ENCODE data around the gene NKX2-3.

Gene NKX2-3

GRCh38 chr10:99532687-99533495 is at the start of gene NKX2-3:
Gene NKX2-3, plus strand, starts transcription at chr10:99532942. Its CDS starts 190 bp downstream, at chr10:99533132.
- DNase-seq (ENCODE audit: low read depth): no peak

DNA sequence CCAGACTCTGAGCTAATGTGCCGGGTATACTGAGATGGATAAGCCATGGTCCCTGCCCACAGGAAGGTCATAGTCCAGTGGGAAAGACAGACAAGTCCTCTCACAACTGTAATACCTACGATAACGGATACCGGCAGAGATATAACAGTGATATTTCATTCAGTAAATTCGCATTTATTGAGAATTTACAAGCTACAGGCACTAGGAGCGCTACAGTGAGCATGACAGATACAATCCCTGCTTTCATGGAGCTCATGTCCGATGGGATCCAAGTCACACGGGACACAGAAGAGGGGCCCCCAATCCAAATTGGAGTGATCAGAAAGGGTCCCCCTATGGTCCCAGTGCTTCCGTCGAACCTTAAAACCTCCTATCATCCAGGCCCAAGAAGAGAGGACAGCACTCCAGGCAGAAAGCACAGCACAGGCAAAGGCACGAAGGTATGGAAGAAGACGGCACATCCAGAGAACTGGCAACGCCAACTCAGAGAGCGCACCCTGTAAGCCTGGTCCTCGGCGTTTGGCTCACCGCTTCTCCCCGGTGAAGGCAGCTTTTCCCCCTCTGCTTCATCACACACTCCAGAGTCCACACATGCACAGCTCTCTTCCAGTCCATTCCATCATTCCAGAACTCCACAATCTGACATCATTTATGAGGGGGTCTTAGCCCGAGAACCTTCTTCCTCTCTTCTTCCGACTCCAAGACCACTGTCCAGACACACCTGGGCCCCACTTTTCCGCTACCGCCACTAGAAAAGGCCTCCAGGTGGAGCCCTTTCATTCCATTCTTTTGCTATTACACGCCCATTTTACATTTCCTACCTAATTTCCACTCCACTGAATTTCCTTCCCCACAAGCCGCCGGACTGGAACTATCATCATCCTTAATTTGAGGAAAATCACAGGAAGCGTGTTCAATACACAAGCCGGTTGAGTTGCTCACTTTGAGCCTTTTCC is 47.8 kb upstream of the NKX2-3 start:
- DNase-seq (ENCODE audit: low read depth): no peak

DNA sequence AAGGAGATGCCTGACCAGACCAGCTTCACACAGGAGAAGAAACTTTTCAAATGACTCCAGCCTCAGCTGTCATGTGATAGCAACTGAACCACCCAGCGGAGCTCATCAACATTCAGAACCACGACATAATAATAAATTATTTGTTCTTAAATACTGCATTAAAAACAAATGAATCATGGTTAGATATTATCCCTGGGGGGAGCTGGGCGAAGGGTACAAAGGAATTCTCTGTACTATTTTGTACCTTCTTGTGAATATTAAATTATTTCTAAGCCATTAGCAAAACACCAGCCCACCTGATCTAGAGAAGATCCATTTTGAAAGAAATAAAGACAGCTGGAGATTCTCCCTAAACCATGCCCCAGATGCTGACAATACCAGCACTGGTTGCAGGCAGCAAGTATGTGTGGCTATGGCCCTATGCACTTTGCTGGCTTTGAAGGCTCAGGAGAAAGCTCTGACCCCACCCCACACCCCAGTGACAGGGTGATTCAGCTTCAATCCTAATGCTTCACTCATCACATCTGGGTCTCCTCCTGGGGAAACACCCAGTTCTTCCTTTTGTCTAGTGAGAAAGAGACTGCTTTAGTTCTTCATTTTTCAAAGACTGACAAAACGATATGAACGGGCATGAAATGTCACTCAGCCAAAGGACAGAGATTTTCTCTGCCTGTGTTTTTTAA is 45.5 kb upstream of the NKX2-3 start:
- DNase-seq (ENCODE audit: low read depth): no peak

GRCh38 chr10:99489271-99489670 is 43.5 kb upstream of the NKX2-3 start:
- DNase-seq (ENCODE audit: low read depth): no peak

DNA sequence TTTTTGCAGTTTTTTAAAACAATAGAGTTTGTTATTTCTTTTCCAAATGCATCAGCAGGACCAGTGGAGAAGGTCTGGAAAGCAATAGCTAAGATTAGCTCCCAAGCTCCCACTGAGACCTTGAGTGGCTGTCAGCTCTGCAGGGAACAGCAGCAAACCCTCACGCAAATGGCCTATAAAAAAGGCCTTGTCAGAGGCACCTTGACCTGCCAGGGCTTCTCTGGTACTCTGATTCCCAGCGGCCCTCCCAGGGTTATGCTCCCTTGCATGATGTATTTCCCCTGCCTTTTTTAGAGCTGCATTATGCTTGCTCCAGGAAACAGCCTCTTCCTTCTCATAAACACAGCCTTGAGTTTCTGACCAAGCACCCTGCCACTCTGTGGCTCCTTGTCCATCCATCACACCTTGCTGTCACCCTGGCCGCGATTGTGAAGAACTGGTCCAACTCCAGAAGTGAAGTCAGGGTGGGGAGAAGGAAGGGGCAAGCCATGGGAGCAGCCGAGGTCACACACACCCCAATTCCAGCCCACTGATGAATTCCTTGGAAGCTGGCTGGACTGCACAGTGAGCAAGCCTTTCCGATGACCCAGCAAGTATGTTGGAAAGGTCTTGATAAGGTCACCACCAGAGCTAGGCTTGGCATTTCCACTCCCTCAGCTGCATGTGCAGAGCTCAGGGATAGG is 35.3 kb upstream of the NKX2-3 start:
- no peak for DNase-seq (ENCODE audit: low read depth)

DNA sequence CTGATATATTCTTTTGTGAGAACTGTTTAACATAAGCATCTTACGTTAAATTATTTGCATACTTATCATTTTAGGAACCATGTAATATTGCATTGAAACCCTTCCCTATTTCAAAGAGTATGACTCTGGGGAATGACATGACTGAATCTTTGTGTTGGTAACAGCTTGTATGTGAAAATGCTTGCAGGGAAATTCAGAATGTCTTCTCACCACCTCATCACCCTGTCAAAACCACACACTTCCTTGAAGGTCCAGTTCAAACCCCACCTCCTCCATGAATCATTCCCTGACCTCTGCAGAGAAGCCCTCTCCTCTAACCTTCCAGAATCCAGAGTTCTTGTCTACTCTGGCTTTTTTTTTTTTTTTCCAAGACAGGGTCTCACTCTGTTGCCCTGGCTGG is 26.3 kb upstream of the NKX2-3 start:
- DNase-seq (ENCODE audit: low read depth): no peak

DNA sequence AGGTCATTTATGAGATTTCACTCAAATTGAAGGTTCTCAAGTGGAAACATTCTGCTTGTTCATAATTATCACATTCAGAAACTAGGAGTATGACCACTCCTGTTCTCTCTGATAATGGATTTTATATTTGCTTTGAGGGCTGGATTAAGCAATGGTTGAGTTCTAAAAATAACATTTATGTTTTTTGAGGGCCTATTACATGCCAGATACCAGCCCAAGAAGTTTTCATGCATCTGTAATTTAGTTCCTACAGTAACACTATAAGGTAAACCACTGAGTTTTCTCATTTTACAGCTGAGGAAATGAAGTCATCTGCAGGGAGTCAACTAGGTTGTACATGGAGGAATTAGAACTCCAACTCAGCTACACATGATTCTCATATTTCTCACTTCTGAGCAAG is 25.5 kb upstream of the NKX2-3 start:
- DNase-seq (ENCODE audit: low read depth): no peak

DNA sequence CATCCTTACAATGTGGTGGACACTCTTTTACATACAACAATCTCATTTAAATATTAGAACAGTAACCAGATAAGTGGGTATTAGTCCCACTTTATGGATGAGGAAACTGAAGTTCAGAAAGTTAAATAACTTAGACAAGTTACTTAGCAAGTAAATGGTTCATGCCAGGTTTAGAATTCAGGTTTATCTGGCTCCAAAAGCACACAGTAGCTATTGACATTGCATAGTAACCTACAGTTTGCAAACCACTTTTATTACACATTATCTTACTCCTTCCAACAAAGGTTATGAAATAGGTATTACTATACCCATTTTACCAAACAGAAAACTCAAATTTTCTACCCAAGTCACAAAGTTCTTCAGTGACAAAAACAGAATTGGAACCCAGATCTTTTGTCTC is 19.7 kb upstream of the NKX2-3 start:
- DNase-seq (ENCODE audit: low read depth): no peak

- DNase-seq (ENCODE audit: low read depth): no peak
Observed at GRCh38 chr10:99519690-99520039, 13.1 kb upstream of the NKX2-3 start.

DNA sequence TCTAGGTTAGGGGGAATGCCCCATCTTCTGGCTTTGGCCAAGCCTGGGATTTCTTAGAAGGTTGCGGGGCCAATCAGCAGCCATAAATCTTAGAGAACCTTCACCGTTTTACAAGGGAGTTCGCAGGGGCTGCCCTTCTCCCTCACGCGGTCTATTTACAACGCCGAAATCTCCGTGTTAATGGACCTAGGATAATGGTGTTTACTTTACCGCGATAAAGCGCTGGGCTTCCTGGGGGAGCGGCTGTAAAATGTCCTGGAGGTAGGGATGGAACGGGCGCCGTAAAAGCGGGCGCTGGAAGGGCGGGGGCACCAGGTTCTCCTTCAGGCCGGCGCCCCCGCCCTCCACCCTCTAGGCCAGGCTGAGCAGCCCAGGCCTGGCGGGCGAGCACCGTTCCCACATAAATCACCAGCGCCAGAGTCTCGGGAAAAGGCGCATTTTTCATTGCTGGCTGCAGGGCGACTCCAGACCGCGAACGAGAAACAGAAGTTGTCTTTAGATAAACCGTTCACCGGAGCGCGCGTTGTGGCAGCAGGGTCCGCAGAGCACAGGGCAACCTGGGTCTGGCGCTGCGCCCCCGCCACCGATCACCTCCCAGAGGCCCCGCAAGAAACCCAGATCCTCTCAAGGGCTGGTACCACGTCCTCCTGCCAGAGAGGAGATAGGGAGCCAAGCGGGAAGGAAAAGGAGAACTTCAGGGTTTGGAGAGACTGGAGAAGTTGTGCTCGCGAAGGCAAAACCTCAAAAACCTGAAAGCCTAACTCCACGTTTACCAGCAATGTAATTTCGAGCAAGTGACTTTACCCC is 12.5 kb upstream of the NKX2-3 start:
- no peak for DNase-seq (ENCODE audit: low read depth)

DNA sequence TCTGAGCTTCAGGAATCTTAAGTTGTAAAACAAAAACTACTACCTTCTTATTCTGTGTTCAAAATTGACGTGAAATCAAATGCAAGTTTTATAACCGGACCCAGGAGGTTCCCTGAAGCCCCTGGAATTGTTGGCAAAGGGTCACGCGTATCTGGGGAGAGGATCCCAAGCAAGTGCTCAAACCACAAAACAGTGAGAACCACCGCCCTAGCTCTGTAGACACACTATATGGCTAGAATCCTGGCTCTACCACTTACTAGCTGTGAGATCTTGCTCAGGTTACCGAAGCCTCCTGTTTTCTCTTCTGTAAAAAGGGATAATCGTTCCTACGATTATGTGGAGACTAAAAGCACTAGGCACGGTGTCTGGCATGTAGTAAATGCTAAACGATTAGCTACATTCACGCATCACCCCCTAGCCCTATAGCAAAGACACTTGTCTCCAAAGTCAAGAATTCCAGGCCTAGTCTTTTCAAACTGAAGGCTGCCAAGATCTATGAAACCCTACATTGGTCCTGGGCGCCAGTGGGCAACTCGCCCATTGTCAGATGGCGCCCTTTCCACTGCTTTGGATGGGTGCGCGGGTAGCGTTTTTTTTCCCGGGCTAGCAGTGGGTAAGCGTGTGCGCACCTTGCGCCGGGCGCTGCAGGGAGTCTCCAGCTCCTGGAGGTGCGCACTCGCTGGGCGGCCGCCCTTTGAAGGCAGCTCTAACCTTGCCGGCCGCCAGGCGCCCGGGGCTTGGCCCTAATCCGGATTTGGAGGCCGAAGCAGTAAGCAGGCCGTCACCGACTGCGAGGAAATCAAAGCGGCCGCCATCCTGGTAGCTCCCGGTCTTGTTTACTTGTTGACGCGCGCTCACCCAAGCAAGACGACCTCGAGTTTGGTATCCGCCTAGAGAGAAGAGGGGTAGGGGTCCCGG is 11.6 kb upstream of the NKX2-3 start:
- DNase-seq (ENCODE audit: low read depth): no peak

GRCh38 chr10:99521765-99522469 is 10.8 kb upstream of the NKX2-3 start:
- no peak for DNase-seq (ENCODE audit: low read depth)

DNA sequence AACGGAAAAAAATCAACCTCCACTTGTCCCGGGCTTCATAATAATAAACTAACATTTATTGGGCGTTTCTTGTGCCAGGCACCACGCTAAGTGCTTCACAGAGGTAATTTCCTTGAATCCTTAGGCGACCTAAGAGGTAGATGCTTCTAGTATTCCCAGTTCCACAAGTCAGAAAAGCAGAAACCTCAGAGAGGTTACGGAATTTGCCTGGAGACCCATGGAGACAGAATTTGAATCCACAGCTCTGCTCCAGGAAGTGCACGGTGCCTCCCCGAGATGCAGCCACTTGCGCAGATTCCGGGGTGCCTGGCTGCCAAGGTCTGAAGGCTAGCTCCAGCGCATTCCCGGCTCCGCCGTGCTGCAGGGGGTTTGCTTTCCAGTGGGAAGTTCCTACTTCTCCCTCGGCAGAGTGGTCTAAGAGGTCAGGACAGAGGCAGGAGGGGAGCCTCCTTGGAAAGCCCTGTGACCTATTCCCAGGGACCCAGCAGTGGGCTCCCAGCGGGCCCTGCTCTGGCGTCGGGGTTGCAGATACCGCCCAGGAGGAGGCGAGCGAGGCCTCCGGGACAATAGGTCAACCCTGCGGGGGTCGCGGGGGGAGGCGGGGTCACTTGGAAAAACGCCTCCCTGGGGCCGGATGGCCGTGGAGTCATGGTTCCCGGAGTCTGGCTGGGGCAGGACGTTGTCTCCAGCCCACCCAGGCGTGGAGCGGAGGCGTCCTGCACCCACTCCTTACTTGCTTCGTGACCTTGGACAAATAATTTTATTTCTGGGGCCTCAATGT is 10.1 kb upstream of the NKX2-3 start:
- DNase-seq (ENCODE audit: low read depth): no peak

GRCh38 chr10:99523251-99523773 is 9.4 kb upstream of the NKX2-3 start:
- DNase-seq (ENCODE audit: low read depth): no peak

DNA sequence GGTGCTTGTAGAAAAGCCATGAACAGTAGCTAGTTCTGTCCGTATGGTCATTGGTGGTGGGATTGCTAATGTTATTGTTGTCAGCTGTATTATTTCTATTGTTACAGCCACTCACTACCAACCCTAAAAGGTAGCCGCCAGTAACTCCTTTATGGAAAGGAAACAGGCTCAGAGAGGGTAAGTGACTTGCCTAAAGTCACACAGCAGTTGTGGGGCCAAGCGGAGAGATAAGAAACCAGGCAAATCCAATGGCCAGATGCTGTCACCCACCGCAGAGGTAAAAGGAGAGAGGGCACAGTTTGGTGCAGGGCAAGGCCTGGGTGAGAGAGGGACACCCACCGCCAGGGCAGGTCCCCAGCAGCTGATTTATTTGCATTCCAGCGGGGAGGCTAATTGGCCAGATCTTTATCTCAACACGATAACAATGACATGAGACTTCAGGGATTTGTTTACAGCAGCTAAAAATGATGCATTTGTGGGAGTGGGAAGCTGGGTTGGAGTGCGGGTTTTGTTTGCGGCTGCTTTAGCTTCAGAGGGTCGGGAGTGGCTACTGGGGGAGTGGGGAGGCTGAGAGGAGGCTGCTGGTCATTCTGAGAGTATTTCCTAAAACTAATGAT is 8.6 kb upstream of the NKX2-3 start:
- DNase-seq (ENCODE audit: low read depth): no peak

GRCh38 chr10:99524736-99525380 is 7.9 kb upstream of the NKX2-3 start:
- DNase-seq (ENCODE audit: low read depth): no peak

DNA sequence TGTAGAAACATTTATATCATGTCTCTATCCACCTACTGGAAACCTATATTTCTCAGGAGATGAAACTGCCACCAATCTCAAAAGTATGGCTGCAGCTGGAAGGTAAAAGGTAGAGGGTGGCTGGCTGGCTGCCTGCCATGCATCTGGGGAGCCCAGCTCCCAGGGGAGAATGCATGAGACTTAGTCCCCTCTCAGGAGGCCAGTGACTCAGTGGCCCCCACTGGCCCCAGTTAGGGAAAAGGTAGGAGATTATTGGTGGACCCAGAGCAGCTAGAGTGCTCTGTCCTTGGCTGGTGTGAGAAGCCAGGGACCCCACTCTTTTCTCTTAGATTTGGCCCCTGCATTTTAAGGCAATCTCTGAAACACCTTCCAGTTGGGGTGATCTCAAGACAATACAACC is 6.8 kb upstream of the NKX2-3 start:
- DNase-seq (ENCODE audit: low read depth): no peak
